Trophoblast cell (in vitro differentiated cells and primary cell): ENCODE results near the gene MLST8.

Experiments
- DNase-seq, 2 donors: peaks; one replicate each; pipeline ENCODE4 v3.0.0-alpha.2; 2016
- H2AFZ ChIP-seq: 2 replicates; pipeline ENCODE4 v1.6.1; 2013; ENCODE audit warnings: low read length, moderate library complexity, mild to moderate bottlenecking; ENCODE audit not compliant: insufficient read depth, poor library complexity
- H2AK5ac ChIP-seq: 2 replicates; pipeline ENCODE4 v1.6.1; 2013; ENCODE audit warnings: mild to moderate bottlenecking, low read length
- H2BK120ac ChIP-seq: 2 replicates; pipeline ENCODE4 v1.6.1; 2013; ENCODE audit warnings: low read length, mild to moderate bottlenecking, moderate library complexity; ENCODE audit not compliant: insufficient read depth, poor library complexity
- H2BK12ac ChIP-seq: 2 replicates; pipeline ENCODE4 v1.6.1; 2013; ENCODE audit warnings: mild to moderate bottlenecking, low read length, moderate library complexity
- H2BK5ac ChIP-seq: 2 replicates; pipeline ENCODE4 v1.6.1; 2013; ENCODE audit warnings: low read length, low read depth, moderate library complexity, mild to moderate bottlenecking; ENCODE audit not compliant: poor library complexity
- H3K14ac ChIP-seq: 2 replicates; pipeline ENCODE4 v1.6.1; 2013; ENCODE audit warnings: mild to moderate bottlenecking, low read length
- H3K18ac ChIP-seq: 2 replicates; pipeline ENCODE4 v1.6.1; 2013; ENCODE audit warnings: mild to moderate bottlenecking, low read length
- H3K23ac ChIP-seq: 2 replicates; pipeline ENCODE4 v1.6.1; 2013; ENCODE audit warnings: low read length
- H3K27ac ChIP-seq: 2 replicates; pipeline ENCODE4 v1.5.1; 2013; ENCODE audit warnings: low read depth, mild to moderate bottlenecking, inconsistent platforms, low read length, moderate library complexity
- H3K27me3 ChIP-seq: 2 replicates; pipeline ENCODE4 v1.6.1; 2013; ENCODE audit warnings: inconsistent platforms, mild to moderate bottlenecking, low read length, moderate library complexity; ENCODE audit not compliant: insufficient read depth
- H3K36me3 ChIP-seq, 2 experiments: 1 replicate in 1 of 2; 2 replicates in 1 of 2; pipeline ENCODE4 v1.6.1; 2013; ENCODE audit warnings: low read length in 2 of 2, mild to moderate bottlenecking in 2 of 2, moderate library complexity in 1 of 2; ENCODE audit not compliant: insufficient read depth in 2 of 2, control insufficient read depth in 1 of 2
- H3K4ac ChIP-seq: 2 replicates; pipeline ENCODE4 v1.6.1; 2013; ENCODE audit warnings: low read depth, mild to moderate bottlenecking, low read length, moderate library complexity
- H3K4me1 ChIP-seq, 2 experiments: 1 replicate in 1 of 2; 2 replicates in 1 of 2; pipeline ENCODE4 v1.6.1; 2013; ENCODE audit warnings: low read length in 2 of 2, mild to moderate bottlenecking in 2 of 2, moderate library complexity in 1 of 2; ENCODE audit not compliant: insufficient read depth in 2 of 2, control insufficient read depth in 1 of 2
- H3K4me2 ChIP-seq: 2 replicates; pipeline ENCODE4 v1.6.1; 2013; ENCODE audit warnings: inconsistent platforms, mild to moderate bottlenecking, low read length, moderate library complexity
- H3K4me3 ChIP-seq: 2 replicates; pipeline ENCODE4 v1.5.1; 2013; ENCODE audit warnings: mild to moderate bottlenecking, low read depth, low read length, inconsistent platforms
- H3K79me1 ChIP-seq: one replicate; pipeline ENCODE4 v1.6.1; 2013; ENCODE audit warnings: low read length
- H3K79me2 ChIP-seq: 2 replicates; pipeline ENCODE4 v1.6.1; 2013; ENCODE audit warnings: low read length, mild to moderate bottlenecking; ENCODE audit not compliant: control insufficient read depth, insufficient read depth, poor library complexity
- H3K9ac ChIP-seq: 2 replicates; pipeline ENCODE4 v1.6.1; 2013; ENCODE audit warnings: mild to moderate bottlenecking, low read length
- H3K9me3 ChIP-seq: 2 replicates; pipeline ENCODE4 v1.6.1; 2013; ENCODE audit warnings: low read depth, mild to moderate bottlenecking, control low read depth, inconsistent platforms, low read length; ENCODE audit not compliant: insufficient read depth
- H4K12ac ChIP-seq: 2 replicates; pipeline ENCODE4 v1.6.1; 2013; ENCODE audit warnings: low read depth, mild to moderate bottlenecking, low read length, moderate library complexity
- H4K8ac ChIP-seq: 2 replicates; pipeline ENCODE4 v1.6.1; 2013; ENCODE audit warnings: low read depth, mild to moderate bottlenecking, low read length, moderate library complexity
- H4K91ac ChIP-seq: one replicate; pipeline ENCODE4 v1.6.1; 2013; ENCODE audit warnings: low read depth, mild to moderate bottlenecking, low read length, moderate library complexity
- WGBS: extraction: QIAGEN DNeasy Blood & Tissue Kit; methylation state at CpG from one replicate; pipeline ENCODE4 v1.1.7; 2013; ENCODE audit warnings: missing lambda C conversion rate; ENCODE audit not compliant: insufficient read length, insufficient coverage; ENCODE audit errors: extremely low coverage; 5-methylcytosine and 5-hydroxymethylcytosine counted together

MLST8 gene

DNA sequence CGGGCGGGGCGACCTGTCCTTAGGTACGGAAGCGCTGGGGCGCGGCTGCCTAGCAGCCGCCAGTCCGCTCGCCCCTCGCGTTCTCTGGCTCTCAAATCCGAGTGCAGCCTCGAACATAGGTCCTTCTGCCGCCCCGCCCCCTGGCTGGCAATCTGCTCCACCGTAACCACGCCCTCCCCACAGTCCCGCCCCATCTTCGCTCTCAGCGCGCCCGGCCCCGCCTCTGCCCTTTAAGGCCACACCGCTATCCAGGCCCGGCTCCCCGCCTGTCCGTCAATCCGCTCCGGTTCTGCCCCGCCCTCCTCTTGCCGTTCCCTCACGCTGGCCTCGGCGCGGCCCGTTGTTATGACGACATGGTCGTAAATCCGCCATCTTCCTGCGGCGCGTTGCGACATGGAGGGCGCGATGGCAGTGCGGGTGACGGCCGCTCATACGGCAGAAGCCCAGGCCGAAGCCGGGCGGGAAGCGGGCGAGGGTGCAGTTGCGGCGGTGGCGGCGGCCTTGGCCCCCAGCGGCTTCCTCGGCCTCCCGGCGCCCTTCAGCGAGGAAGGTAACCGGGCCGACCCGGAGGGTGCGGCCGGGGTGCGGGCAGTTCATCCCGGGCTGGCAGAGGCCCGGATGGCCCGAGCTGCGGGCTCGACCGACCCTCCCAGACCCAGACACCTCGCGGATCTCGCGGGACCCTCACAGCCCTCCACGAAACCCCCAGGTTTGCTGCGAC, 18.1 kb downstream of the MLST8 start, which contains the start of gene E4F1:
E4F1 (plus strand) TSS at position 371 of the 721 bp plus-strand sequence; CDS start at position 394, 23 bp downstream.
- H2AFZ ChIP-seq = peak within 1 kb of the TSS; percentile 42
- H2BK5ac ChIP-seq = peak within 1 kb of the TSS; percentile 35
- peak within 1 kb of the TSS; percentile 96 for H3K9ac ChIP-seq
- peaks cover 6% of the 10 kb centered on the region for H3K79me1 ChIP-seq
- H3K27ac ChIP-seq = peak within 1 kb of the TSS; percentile 71
- H3K4me1 ChIP-seq = peaks cover 0 to 6% of the 10 kb centered on the region in 2 experiments
- peak within 1 kb of the TSS; percentile 90 for H3K14ac ChIP-seq
- H3K18ac ChIP-seq = peak within 1 kb of the TSS; percentile 34
- peaks cover 16% of the 10 kb centered on the region for H3K79me2 ChIP-seq
- H3K9me3 ChIP-seq = peaks cover 2% of the 10 kb centered on the region
- no peak within 1 kb of the TSS for H3K23ac ChIP-seq
- H3K27me3 ChIP-seq = no peaks in the 10 kb centered on the region
- H4K8ac ChIP-seq = peak within 1 kb of the TSS; percentile 78
- peaks cover 8 to 13% of the 10 kb centered on the region in 2 experiments for H3K36me3 ChIP-seq
- peak within 1 kb of the TSS; percentile 82 for H2AK5ac ChIP-seq
- peak within 1 kb of the TSS; percentile 83 for H3K4me2 ChIP-seq
- H4K91ac ChIP-seq = peak within 1 kb of the TSS; percentile 72
- peak within 1 kb of the TSS; percentile 76 for H3K4ac ChIP-seq
- peak; percentile 99 to 100 for DNase-seq
- peak within 1 kb of the TSS; percentile 78 for H4K12ac ChIP-seq
- WGBS = no CpG with 5 or more reads among the region's 82 CpGs
- H2BK120ac ChIP-seq = peak within 1 kb of the TSS; percentile 54
- peak within 1 kb of the TSS; percentile 93 for H3K4me3 ChIP-seq
- H2BK12ac ChIP-seq = no peak within 1 kb of the TSS

DNA sequence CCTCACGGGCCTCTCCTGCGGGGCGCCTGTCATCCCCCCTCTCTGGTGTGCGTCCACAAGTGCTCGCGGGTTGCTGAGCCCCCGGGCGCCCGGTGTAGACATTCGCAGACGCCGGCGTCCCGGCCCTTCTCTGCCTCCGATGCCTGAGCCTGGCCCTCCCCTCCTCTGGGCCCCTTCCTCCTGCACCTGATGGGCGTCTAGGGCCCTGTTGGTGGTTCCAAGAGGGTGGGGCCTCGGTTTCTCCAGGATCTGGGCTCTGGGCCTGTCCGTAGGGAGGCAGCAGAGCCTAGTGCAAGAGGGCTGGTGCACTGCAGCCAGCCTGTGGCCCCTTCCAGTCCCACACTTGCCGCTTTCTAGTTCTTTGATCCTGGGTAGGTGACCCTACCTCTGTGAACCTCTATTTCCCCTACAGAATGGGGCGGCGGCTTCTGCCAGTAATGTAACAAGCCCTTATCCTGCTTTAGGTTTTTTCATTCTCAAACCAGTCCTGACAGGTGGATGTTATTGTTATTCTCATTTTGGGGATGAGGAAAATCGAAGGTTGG, 18.8 kb downstream of the MLST8 start:
- H3K79me2 ChIP-seq = peaks cover 16% of the 10 kb centered on the region
- no peak overlapping the region for H3K23ac ChIP-seq
- H2BK5ac ChIP-seq = peak overlapping the region; percentile 35
- H2BK12ac ChIP-seq = no peak overlapping the region
- peaks cover 0 to 6% of the 10 kb centered on the region in 2 experiments for H3K4me1 ChIP-seq
- peak overlapping the region; percentile 54 for H4K12ac ChIP-seq
- H3K27me3 ChIP-seq = no peaks in the 10 kb centered on the region
- H2AFZ ChIP-seq = peak overlapping the region; percentile 42
- H3K36me3 ChIP-seq = peaks cover 14 to 19% of the 10 kb centered on the region in 2 experiments
- peaks cover 6% of the 10 kb centered on the region for H3K79me1 ChIP-seq
- H3K18ac ChIP-seq = peak overlapping the region; percentile 34
- peak overlapping the region; percentile 96 for H3K9ac ChIP-seq
- peak overlapping the region; percentile 24 for H2BK120ac ChIP-seq
- peak overlapping the region; percentile 60 for H4K91ac ChIP-seq
- peak overlapping the region; percentile 76 for H3K4ac ChIP-seq
- H3K4me3 ChIP-seq = peak overlapping the region; percentile 93
- peak overlapping the region; percentile 68 for H4K8ac ChIP-seq
- peak; percentile 54 to 62 for DNase-seq
- no CpG with 5 or more reads among the region's 22 CpGs for WGBS
- peak overlapping the region; percentile 83 for H3K4me2 ChIP-seq
- H3K14ac ChIP-seq = peak overlapping the region; percentile 90
- peak overlapping the region; percentile 71 for H3K27ac ChIP-seq
- peak overlapping the region; percentile 82 for H2AK5ac ChIP-seq
- H3K9me3 ChIP-seq = peaks cover 2% of the 10 kb centered on the region

DNA sequence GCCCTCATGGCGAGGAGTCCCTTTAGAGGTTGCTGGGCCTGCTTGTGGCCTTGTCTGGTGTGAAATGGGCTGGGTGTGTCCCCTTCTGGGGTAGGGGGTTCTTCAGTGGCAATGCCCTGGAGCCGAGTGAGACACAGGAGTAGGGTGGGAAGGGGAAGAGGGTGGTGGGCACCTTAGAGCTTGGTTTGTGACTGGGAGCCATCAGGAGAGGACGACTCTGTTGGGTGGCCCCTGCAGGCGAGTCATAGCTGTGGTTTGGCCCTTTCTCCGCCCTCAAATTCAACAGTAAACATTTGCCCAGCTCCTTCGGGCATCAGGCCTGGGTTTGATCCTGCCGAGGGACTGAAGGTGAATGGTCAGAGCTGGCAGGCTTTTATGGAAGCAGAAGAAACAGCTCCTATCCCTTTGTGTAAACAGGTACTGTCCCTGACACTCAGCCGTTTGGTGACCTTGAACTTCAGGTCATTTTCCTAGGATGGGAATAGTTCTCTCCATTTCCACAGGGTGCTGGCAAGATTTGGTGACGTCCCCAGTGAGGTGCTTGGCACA, 21.1 kb downstream of the MLST8 start:
- no peak overlapping the region for H2BK5ac ChIP-seq
- no CpG with 5 or more reads among the region's 9 CpGs for WGBS

DNA sequence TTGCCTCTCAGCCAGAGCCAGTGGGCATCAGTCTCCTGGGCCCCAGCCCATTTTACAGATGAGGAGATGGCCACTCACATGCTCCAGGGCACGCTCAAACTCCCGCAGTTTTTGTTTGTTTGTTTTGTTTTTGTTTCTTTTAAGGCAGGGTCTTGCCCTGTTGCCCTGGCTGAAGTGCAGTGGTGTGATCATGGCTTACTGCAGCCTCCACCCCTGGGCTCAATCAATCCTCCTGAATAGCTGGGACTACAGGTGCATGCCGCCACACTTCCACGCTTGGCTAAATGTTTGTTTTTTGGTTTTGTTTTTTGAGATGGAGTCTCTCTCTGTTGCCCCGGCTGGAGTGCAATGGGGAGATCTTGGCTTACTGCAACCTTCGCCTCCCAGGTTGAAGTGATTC, 21.7 kb downstream of the MLST8 start:
- Histone ChIP-seq H3K27ac (no peak overlapping the region), H2AK5ac (no peak overlapping the region), H3K4me3 (no peak overlapping the region), H3K4me2 (no peak overlapping the region), H3K4me1 (peaks cover 0 to 9% of the 10 kb centered on the region in 2 experiments), H3K79me2 (peaks cover 16% of the 10 kb centered on the region), H4K12ac (no peak overlapping the region), H4K91ac (no peak overlapping the region), H3K18ac (no peak overlapping the region), H3K14ac (no peak overlapping the region), H3K4ac (peak overlapping the region; percentile 61), H3K9ac (peak overlapping the region; percentile 45), H2BK12ac (no peak overlapping the region), H3K27me3 (no peaks in the 10 kb centered on the region), H2BK120ac (no peak overlapping the region), H2BK5ac (no peak overlapping the region), H4K8ac (no peak overlapping the region), H3K23ac (no peak overlapping the region), H3K9me3 (peaks cover 2% of the 10 kb centered on the region), H3K79me1 (peaks cover 6% of the 10 kb centered on the region), H2AFZ (no peak overlapping the region), H3K36me3 (peaks cover 34 to 44% of the 10 kb centered on the region in 2 experiments)
- DNase-seq = no peak
- no CpG with 5 or more reads among the region's 6 CpGs for WGBS

More for the DNA sequence above, 21.1 kb downstream of the MLST8 start:
- H4K12ac ChIP-seq = no peak overlapping the region
- H3K14ac ChIP-seq = no peak overlapping the region
- no peak overlapping the region for H4K91ac ChIP-seq
- H3K36me3 ChIP-seq = peaks cover 29 to 39% of the 10 kb centered on the region in 2 experiments
- no peak for DNase-seq
- no peak overlapping the region for H2BK12ac ChIP-seq
- no peak overlapping the region for H3K23ac ChIP-seq
- H2BK120ac ChIP-seq = no peak overlapping the region
- H3K79me2 ChIP-seq = peaks cover 16% of the 10 kb centered on the region
- H2AK5ac ChIP-seq = no peak overlapping the region
- H2AFZ ChIP-seq = no peak overlapping the region
- H3K4me3 ChIP-seq = no peak overlapping the region
- H3K9me3 ChIP-seq = peaks cover 2% of the 10 kb centered on the region
- H3K4ac ChIP-seq = peak overlapping the region; percentile 61
- H3K4me2 ChIP-seq = no peak overlapping the region
- H3K9ac ChIP-seq = peak overlapping the region; percentile 43
- H3K18ac ChIP-seq = no peak overlapping the region
- H3K27ac ChIP-seq = no peak overlapping the region
- no peak overlapping the region for H4K8ac ChIP-seq
- peaks cover 6% of the 10 kb centered on the region for H3K79me1 ChIP-seq
- peaks cover 0 to 6% of the 10 kb centered on the region in 2 experiments for H3K4me1 ChIP-seq
- no peaks in the 10 kb centered on the region for H3K27me3 ChIP-seq
